Measurements from ENCODE around the gene PADI1. TPM values are rescaled to one million over a fixed set of nuclear protein-coding genes. Genes with fewer than 3 reads are reported as not detected.

The PADI1 gene
- total RNA-seq, 1 experiment from 2014 or later = 0.24 TPM

DNA sequence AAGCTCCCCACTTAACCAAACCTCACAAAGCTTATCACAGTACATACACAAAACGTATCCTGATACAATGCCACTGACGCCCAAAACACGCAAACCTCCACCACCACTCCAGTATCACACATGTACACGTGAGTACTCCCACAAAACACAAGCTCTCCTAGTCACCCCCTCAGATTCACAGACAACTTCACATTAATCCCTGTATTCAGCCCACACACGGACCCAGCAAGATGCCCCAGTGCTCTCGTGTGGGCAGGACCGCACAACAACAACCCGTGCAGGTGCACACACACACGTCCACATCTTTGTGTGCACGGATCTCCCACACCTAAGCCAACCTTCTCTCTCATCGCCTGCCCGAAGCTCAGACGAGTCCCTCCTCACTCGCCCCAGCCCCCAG is 17.6 kb downstream of the PADI1 start:
- TF ChIP-seq, protein P1, sequence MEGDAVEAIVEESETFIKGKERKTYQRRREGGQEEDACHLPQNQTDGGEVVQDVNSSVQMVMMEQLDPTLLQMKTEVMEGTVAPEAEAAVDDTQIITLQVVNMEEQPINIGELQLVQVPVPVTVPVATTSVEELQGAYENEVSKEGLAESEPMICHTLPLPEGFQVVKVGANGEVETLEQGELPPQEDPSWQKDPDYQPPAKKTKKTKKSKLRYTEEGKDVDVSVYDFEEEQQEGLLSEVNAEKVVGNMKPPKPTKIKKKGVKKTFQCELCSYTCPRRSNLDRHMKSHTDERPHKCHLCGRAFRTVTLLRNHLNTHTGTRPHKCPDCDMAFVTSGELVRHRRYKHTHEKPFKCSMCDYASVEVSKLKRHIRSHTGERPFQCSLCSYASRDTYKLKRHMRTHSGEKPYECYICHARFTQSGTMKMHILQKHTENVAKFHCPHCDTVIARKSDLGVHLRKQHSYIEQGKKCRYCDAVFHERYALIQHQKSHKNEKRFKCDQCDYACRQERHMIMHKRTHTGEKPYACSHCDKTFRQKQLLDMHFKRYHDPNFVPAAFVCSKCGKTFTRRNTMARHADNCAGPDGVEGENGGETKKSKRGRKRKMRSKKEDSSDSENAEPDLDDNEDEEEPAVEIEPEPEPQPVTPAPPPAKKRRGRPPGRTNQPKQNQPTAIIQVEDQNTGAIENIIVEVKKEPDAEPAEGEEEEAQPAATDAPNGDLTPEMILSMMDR (conservative IDR thresholded peaks at IDR 0.05) = no peak
- Histone ChIP-seq H3K79me1 (ENCODE audit: insufficient read depth, low read depth, low read length, poor library complexity, severe bottlenecking) (no peaks in the 10 kb centered on the region), H4K20me1 (ENCODE audit: control insufficient read depth, insufficient read depth, insufficient read length) (no peaks in the 10 kb centered on the region), H3K23me2 (ENCODE audit: insufficient read length, low read depth, low read length, poor library complexity, severe bottlenecking) (no peaks in the 10 kb centered on the region), H3K27me3 (ENCODE audit: insufficient read depth, low read length) (no peaks in the 10 kb centered on the region), H3K9me3 (ENCODE audit: control insufficient read depth, low read depth, low read length) (no peaks in the 10 kb centered on the region), H4K5ac (ENCODE audit: insufficient read length, low read depth, low read length) (no peak overlapping the region), H3K27ac (ENCODE audit: insufficient read length, low read depth, low read length) (no peak overlapping the region), H2AFZ (ENCODE audit: low read length) (no peak overlapping the region), H2BK12ac (ENCODE audit: insufficient read length, low read depth, low read length) (no peak overlapping the region), H4K91ac (ENCODE audit: insufficient read length, low read depth, low read length) (no peak overlapping the region), H3T11ph (ENCODE audit: low read length) (no peak overlapping the region), H2BK15ac (ENCODE audit: low read depth, low read length) (no peak overlapping the region), H2BK20ac (ENCODE audit: low read depth, low read length, poor library complexity, severe bottlenecking) (no peak overlapping the region), H3K4me1 (ENCODE audit: insufficient read depth, low read length) (no peaks in the 10 kb centered on the region), H3K4ac (ENCODE audit: low read depth, low read length) (no peak overlapping the region), H3K4me2 (ENCODE audit: insufficient read depth, insufficient read length, low read length) (no peak overlapping the region), H3K9ac (ENCODE audit: extremely low read depth, insufficient read length, low read length) (no peak overlapping the region), H3K14ac (ENCODE audit: insufficient read depth, low read length) (no peak overlapping the region), H3K23ac (ENCODE audit: insufficient read length, low read depth, low read length) (no peak overlapping the region), H4K8ac (replicated peaks; ENCODE audit: insufficient read length, low read depth, low read length) (no peak overlapping the region), H2BK120ac (ENCODE audit: low read depth, low read length, poor library complexity, severe bottlenecking) (no peak overlapping the region), H2BK5ac (ENCODE audit: insufficient read length, low read length) (no peak overlapping the region), H3K56ac (ENCODE audit: insufficient read length, low read depth, low read length) (no peak overlapping the region), H3K18ac (ENCODE audit: insufficient read length, low read depth, low read length) (no peak overlapping the region), H2AK5ac (ENCODE audit: insufficient read length, low read length) (no peak overlapping the region), H3K79me2 (ENCODE audit: insufficient read depth, low read length) (no peaks in the 10 kb centered on the region)
- no CpG with 5 or more reads among the region's 14 CpGs for WGBS (ENCODE audit: extremely low coverage, insufficient read length, low lambda C conversion rate)
- H3K36me3 Mint-ChIP-seq (ENCODE audit: insufficient read depth in 1 of 3, low read depth in 3 of 3) = no peaks in the 10 kb centered on the region
- H3K9me3 Mint-ChIP-seq = no peaks in the 10 kb centered on the region
- H3K4me3 Mint-ChIP-seq = no peak overlapping the region
- no peak for DNase-seq
- H3K27me3 Mint-ChIP-seq (ENCODE audit: low read depth) = peaks cover 7% of the 10 kb centered on the region
- H3K4me1 Mint-ChIP-seq = no peaks in the 10 kb centered on the region
- no peak overlapping the region; a peak in 1 of 7 replicates for H3K27ac Mint-ChIP-seq

Measured in H9 (cell line).